Measurements from ENCODE around the gene VWF.

DNA sequence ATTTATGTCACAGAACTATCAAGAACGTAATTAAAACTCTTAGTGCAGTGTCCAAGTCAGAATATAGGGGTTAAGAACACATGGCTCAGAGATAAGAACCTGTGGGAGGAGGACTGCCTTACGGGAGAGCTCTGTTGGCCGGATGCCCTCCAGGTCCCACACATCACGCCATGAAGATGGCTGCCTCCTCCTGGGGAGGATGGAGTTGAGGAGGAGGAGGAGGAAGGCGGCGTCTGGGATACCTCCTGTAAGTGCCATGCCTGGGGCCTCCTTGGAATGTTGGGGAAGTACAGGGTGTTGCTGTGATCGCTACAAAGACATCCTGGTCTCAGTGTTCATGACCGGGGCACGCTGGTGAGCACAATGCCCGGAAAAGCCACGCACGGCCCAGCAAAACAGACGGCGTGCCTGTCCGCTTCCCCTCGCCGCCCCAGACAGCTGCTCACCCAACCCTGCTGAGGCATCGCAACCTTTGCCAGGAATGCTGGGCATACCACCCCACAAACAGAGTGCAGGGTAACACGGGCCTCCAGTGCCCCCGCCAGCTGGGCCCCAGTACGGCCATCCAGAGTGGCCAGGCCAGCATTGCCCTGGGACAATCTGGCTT lies 47.0 kb upstream of the VWF start:
- TF ChIP-seq POLR2A (IDR thresholded peaks at IDR 0.05; ENCODE audit: low read depth, low read length) (no peak), ZNF217 (IDR thresholded peaks at IDR 0.05) (no peak), EP300 (IDR thresholded peaks at IDR 0.05; ENCODE audit: borderline replicate concordance in 1 of 2, control insufficient read depth in 1 of 2, low read depth in 2 of 2, low read length in 2 of 2) (no peak), ZNF24 (IDR thresholded peaks at IDR 0.05) (no peak), NFIC (IDR thresholded peaks at IDR 0.05; ENCODE audit: low read depth, low read length) (no peak)
- TF ChIP-seq, protein P1, sequence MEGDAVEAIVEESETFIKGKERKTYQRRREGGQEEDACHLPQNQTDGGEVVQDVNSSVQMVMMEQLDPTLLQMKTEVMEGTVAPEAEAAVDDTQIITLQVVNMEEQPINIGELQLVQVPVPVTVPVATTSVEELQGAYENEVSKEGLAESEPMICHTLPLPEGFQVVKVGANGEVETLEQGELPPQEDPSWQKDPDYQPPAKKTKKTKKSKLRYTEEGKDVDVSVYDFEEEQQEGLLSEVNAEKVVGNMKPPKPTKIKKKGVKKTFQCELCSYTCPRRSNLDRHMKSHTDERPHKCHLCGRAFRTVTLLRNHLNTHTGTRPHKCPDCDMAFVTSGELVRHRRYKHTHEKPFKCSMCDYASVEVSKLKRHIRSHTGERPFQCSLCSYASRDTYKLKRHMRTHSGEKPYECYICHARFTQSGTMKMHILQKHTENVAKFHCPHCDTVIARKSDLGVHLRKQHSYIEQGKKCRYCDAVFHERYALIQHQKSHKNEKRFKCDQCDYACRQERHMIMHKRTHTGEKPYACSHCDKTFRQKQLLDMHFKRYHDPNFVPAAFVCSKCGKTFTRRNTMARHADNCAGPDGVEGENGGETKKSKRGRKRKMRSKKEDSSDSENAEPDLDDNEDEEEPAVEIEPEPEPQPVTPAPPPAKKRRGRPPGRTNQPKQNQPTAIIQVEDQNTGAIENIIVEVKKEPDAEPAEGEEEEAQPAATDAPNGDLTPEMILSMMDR (IDR thresholded peaks at IDR 0.05 in 2 of 3, conservative IDR thresholded peaks at IDR 0.05 in 1 of 3; ENCODE audit: control insufficient read depth in 2 of 3, extremely low read depth in 1 of 3, insufficient read depth in 1 of 3, low read depth in 3 of 3, low read length in 3 of 3): no peak
- TF ChIP-seq, protein P2, sequence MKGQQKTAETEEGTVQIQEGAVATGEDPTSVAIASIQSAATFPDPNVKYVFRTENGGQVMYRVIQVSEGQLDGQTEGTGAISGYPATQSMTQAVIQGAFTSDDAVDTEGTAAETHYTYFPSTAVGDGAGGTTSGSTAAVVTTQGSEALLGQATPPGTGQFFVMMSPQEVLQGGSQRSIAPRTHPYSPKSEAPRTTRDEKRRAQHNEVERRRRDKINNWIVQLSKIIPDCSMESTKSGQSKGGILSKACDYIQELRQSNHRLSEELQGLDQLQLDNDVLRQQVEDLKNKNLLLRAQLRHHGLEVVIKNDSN (IDR thresholded peaks at IDR 0.05; ENCODE audit: borderline replicate concordance, extremely low read length, insufficient read depth, low read depth, low read length): no peak
